ENCODE measurements around the gene PAPPA2. TPM values are rescaled to one million over a fixed set of nuclear protein-coding genes. Genes with fewer than 3 reads are reported as not detected.

The PAPPA2 gene
- total and polyA plus RNA-seq, 2 donors (not counting 1 experiment from before 2014, with no cell fraction given), result not detected

GRCh38 chr1:176779992-176780328 lies 317.0 kb downstream of the PAPPA2 start:
- ChIA-PET POLR2A (no interaction called here), CTCF (no interaction called here)
- no peak overlapping the region for H3K9ac ChIP-seq (ENCODE audit: low read length)
- no peaks in the 10 kb centered on the region for H3K79me2 ChIP-seq (ENCODE audit: control insufficient read depth, insufficient read depth, low read length)
- Mint-ChIP-seq H3K9me3 (ENCODE audit: insufficient read depth) (no peaks in the 10 kb centered on the region), H3K27ac (no peak overlapping the region), H3K4me1 (no peaks in the 10 kb centered on the region), H3K4me3 (no peak overlapping the region), H3K27me3 (no peaks in the 10 kb centered on the region)
- DNase-seq, result no peak
- H2AFZ ChIP-seq (ENCODE audit: insufficient read depth, low read depth, low read length, poor library complexity, severe bottlenecking), result no peak overlapping the region
- H3K9me3 ChIP-seq (ENCODE audit: control extremely low read depth in 1 of 3, control insufficient read depth in 2 of 3, insufficient read depth in 1 of 3, low read length in 2 of 3), result no peaks in the 10 kb centered on the region
- H3K27me3 ChIP-seq (replicated peaks in 1 of 4; ENCODE audit: control extremely low read depth in 1 of 4, control insufficient read depth in 3 of 4, insufficient read depth in 4 of 4, low read length in 3 of 4), result no peaks in the 10 kb centered on the region
- H3K4me2 ChIP-seq (replicated peaks; ENCODE audit: low read depth, low read length, poor library complexity, severe bottlenecking), result no peak overlapping the region
- H3K27ac ChIP-seq (ENCODE audit: low read length in 2 of 2), result no peak overlapping the region
- WGBS (ENCODE audit: insufficient coverage), result 17% methylated on average over 1 of the region's 1 CpG
- no peaks in the 10 kb centered on the region for H3K4me1 ChIP-seq (ENCODE audit: control insufficient read depth in 2 of 2, insufficient read depth in 2 of 2, low read length in 2 of 2)
- H4K20me1 ChIP-seq (ENCODE audit: control insufficient read depth, insufficient read depth, low read length, poor library complexity, severe bottlenecking), result no peaks in the 10 kb centered on the region
- ATAC-seq (ENCODE audit: low read depth), result no peak
- TF ChIP-seq CTCF (IDR thresholded peaks at IDR 0.05) (no peak), EZH2 (IDR thresholded peaks at IDR 0.05; ENCODE audit: borderline replicate concordance, insufficient read depth, low read depth, low read length, poor library complexity, severe bottlenecking) (no peak)
- no peaks in the 10 kb centered on the region for H3K36me3 ChIP-seq (replicated peaks in 1 of 2; ENCODE audit: control extremely low read depth in 1 of 2, control insufficient read depth in 1 of 2, extremely low read depth in 1 of 2, insufficient read depth in 2 of 2, low read length in 1 of 2)
- intact Hi-C loops (cut with micrococcal nuclease), result no loop called here
- no peak overlapping the region for H3K4me3 ChIP-seq (ENCODE audit: control extremely low read depth in 1 of 5, extremely low read depth in 1 of 5, insufficient read depth in 1 of 5, low read depth in 2 of 5, low read length in 4 of 5)

GRCh38 chr1:176783309-176783708 lies 320.3 kb downstream of the PAPPA2 start:
- Histone ChIP-seq H3K9ac (ENCODE audit: low read length) (no peak overlapping the region), H3K4me3 (ENCODE audit: control extremely low read depth in 1 of 5, extremely low read depth in 1 of 5, insufficient read depth in 1 of 5, low read depth in 2 of 5, low read length in 4 of 5) (no peak overlapping the region), H3K79me2 (ENCODE audit: control insufficient read depth, insufficient read depth, low read length) (no peaks in the 10 kb centered on the region), H4K20me1 (ENCODE audit: control insufficient read depth, insufficient read depth, low read length, poor library complexity, severe bottlenecking) (no peaks in the 10 kb centered on the region), H3K36me3 (replicated peaks in 1 of 2; ENCODE audit: control extremely low read depth in 1 of 2, control insufficient read depth in 1 of 2, extremely low read depth in 1 of 2, insufficient read depth in 2 of 2, low read length in 1 of 2) (no peaks in the 10 kb centered on the region), H3K4me1 (ENCODE audit: control insufficient read depth in 2 of 2, insufficient read depth in 2 of 2, low read length in 2 of 2) (no peaks in the 10 kb centered on the region), H2AFZ (ENCODE audit: insufficient read depth, low read depth, low read length, poor library complexity, severe bottlenecking) (no peak overlapping the region), H3K4me2 (replicated peaks; ENCODE audit: low read depth, low read length, poor library complexity, severe bottlenecking) (no peak overlapping the region), H3K27me3 (replicated peaks in 1 of 4; ENCODE audit: control extremely low read depth in 1 of 4, control insufficient read depth in 3 of 4, insufficient read depth in 4 of 4, low read length in 3 of 4) (no peaks in the 10 kb centered on the region), H3K27ac (ENCODE audit: low read length in 2 of 2) (no peak overlapping the region), H3K9me3 (ENCODE audit: control extremely low read depth in 1 of 3, control insufficient read depth in 2 of 3, insufficient read depth in 1 of 3, low read length in 2 of 3) (no peaks in the 10 kb centered on the region)
- ATAC-seq (ENCODE audit: low read depth), result no peak
- CTCF ChIA-PET, result no interaction called here
- H3K9me3 Mint-ChIP-seq (ENCODE audit: insufficient read depth), result no peaks in the 10 kb centered on the region
- H3K27ac Mint-ChIP-seq, result no peak overlapping the region
- no peaks in the 10 kb centered on the region for H3K4me1 Mint-ChIP-seq
- DNase-seq, result no peak
- TF ChIP-seq EZH2 (IDR thresholded peaks at IDR 0.05; ENCODE audit: borderline replicate concordance, insufficient read depth, low read depth, low read length, poor library complexity, severe bottlenecking) (no peak), CTCF (IDR thresholded peaks at IDR 0.05) (no peak)
- no peaks in the 10 kb centered on the region for H3K27me3 Mint-ChIP-seq
- H3K4me3 Mint-ChIP-seq, result no peak overlapping the region
- intact Hi-C loops (cut with micrococcal nuclease), result no loop called here
- POLR2A ChIA-PET, result no interaction called here
- no CpG with 5 or more reads among the region's 5 CpGs for WGBS (ENCODE audit: insufficient coverage)

Data from B cell (primary cell).